GM13977 (cell line): Measurements from ENCODE around the gene TEX53.

Experiments
- DNase-seq: peaks from one replicate; pipeline ENCODE4 v3.0.0; 2012; ENCODE audit warnings: low spot score
- CTCF ChIP-seq: IDR thresholded peaks from 2 replicates; pipeline ENCODE4 v1.5.1; 2012; ENCODE audit warnings: mild to moderate bottlenecking, control low read depth; ENCODE audit not compliant: insufficient read depth; ENCODE audit errors: extremely low read depth, missing control alignments
- in situ Hi-C: fragments of 300-500 bp; cut with MboI; formaldehyde crosslinking; loops from one replicate; pipeline ENCODE4 v1.12.0; 2022; ENCODE audit warnings: low sequenced_read_pairs, low pct_unique_long_range_greater_than_20kb, mixed read lengths, inconsistent platforms; ENCODE audit not compliant: unreplicated experiment

The TEX53 gene

GRCh38 chr9:114624677-114625076 lies 32.9 kb downstream of the TEX53 start:
- in situ Hi-C loops: no loop called here
- DNase-seq: no peak
- no peak for TF ChIP-seq CTCF

DNA sequence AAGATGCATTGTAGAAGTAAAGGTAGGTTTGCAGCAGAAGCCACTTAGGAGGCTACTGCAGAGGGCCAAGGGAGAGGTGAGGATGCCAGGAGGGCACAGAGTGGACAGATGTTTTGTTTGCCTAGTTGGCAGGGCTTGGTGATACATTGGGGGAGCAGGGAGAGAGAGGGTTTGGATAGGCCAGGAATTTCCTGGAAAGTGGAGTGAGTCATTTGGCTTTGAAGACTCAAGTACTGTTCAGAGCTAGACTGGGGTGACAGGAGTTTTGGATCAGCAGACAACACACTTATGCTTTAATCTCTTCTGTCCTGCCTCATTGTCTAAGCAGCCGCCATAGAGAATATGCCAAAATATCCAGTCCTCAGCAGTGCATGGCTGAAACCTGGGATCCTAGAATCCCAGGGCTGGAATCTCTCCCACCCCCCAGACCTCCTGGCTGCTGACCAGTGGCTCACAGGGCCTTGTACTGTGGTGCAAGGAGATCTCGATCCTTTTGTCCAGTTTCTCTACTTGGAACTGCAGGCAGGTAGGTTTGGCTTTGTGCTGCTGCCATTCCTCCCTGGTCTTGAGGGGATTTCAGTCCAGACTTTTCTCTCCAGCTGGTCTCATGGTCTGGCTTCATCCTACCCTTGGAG lies 35.5 kb downstream of the TEX53 start:
- in situ Hi-C loops: no loop called here
- no peak for DNase-seq
- no peak for TF ChIP-seq CTCF

DNA sequence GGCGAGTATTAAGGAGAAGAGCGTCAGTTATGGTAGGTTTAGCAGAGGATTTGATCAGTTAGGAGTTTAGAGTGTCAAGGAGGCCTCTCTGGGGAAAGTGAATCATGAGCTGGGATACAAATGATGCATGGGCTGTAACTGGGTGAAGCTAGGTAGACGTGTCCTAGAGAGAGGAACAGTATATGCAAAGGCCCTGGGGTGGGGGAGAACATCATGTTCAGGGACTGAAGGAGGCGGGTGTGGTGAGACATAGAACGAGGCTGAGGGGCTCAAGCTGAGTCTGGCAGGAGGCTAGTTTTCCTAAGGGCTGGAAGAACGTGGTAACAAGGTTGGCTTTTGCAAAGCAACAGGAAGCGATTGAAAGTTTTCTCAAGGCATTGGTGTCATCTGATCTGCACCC lies 36.0 kb downstream of the TEX53 start:
- TF ChIP-seq CTCF: no peak
- DNase-seq: no peak
- in situ Hi-C loops: no loop called here

GRCh38 chr9:114619191-114619761 lies 38.3 kb downstream of the TEX53 start:
- DNase-seq: peak; percentile 42
- no peak for TF ChIP-seq CTCF
- in situ Hi-C loops: no loop called here

DNA sequence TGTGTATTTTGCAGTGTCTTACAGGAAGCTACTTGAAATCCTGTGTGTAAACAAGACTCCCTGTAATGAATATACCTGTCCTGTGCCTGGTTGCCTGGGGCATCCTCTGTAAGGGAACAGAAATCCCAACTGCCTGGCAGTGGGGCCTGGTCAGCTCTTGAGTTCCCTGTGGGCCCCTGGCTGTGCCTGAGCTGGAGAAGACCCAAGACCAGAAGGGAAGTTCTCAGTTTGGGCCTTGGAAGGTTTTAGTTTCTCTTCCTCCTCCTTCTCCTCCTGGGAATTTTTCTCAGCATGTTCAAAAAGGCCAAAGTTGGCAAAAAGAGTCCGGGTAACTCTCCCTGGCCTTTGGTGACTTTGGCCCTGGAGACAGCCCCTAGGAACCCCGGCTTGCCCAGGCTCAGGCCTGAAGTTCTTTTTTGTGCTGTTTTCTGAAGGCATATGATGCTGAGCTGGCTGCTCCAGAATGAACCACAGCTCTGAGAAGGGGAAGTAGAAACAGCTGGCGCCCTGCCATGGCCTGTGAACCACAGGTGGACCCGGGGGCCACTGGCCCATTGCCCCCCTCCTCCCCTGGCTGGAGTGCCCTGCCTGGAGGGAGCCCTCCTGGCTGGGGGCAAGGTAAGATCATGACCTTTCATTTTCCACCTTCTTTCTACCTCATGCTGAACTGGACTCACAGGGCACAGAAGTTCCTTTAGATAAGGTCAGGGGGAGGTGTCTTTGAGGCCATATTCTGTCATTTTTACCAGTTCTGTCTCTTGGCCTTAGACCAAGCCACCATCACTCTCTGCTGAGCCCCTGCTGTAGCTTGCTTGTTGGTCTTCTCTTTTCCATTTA lies 40.7 kb downstream of the TEX53 start:
- in situ Hi-C loops: no loop called here
- no peak for TF ChIP-seq CTCF
- peak; percentile 56 for DNase-seq

- TF ChIP-seq CTCF: no peak
- in situ Hi-C loops: no loop called here
- DNase-seq: no peak
These were observed 43.2 kb downstream of the TEX53 start for GRCh38 chr9:114614373-114614772.
